ENCODE data around the gene BRF1.

Gene BRF1, protein sequence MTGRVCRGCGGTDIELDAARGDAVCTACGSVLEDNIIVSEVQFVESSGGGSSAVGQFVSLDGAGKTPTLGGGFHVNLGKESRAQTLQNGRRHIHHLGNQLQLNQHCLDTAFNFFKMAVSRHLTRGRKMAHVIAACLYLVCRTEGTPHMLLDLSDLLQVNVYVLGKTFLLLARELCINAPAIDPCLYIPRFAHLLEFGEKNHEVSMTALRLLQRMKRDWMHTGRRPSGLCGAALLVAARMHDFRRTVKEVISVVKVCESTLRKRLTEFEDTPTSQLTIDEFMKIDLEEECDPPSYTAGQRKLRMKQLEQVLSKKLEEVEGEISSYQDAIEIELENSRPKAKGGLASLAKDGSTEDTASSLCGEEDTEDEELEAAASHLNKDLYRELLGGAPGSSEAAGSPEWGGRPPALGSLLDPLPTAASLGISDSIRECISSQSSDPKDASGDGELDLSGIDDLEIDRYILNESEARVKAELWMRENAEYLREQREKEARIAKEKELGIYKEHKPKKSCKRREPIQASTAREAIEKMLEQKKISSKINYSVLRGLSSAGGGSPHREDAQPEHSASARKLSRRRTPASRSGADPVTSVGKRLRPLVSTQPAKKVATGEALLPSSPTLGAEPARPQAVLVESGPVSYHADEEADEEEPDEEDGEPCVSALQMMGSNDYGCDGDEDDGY

DNA sequence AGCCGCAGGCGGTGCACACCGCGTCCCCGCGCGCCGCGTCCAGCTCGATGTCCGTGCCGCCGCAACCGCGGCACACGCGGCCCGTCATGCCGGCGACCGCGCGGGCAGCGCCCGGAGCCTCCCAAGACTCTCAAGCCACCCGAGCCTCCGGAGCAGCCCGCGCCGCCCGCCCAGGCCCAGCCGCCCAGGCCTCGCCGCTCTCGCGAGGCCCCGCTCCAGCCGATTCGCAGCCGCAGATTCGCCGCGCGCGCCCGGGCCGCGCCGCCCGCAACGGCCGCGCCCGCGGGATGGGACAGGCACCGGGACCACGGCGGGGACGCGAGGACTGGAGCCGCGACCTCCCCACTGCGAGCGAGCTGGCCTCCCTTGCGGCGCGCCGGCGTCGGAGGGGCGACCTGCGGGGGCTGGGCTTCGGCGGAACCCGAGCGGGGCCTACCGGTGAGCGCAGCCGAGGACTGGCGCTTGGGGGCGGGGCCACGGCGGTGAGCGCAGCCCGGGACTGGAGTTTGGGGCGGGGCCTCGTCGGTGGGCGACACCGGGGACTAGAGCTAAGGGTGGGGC, at the start of gene BRF1:
Gene BRF1, minus strand, starts transcription at position 460 of the 561 bp plus-strand sequence. Its CDS starts 372 bp downstream, at position 88.
- no peaks in the 10 kb centered on the region for H3K27me3 ChIP-seq (ENCODE audit: control insufficient read depth in 1 of 2, insufficient read depth in 2 of 2, low read length in 2 of 2)
- H3K9ac ChIP-seq (ENCODE audit: low read depth in 1 of 2, low read length in 2 of 2), result peak within 1 kb of the TSS; percentile 67 to 94
- H3K27ac ChIP-seq (ENCODE audit: low read depth, low read length), result peak within 1 kb of the TSS; percentile 97
- no peaks in the 10 kb centered on the region for H3K9me3 ChIP-seq (ENCODE audit: control insufficient read depth in 1 of 2, low read length in 2 of 2)
- H3K36me3 ChIP-seq (ENCODE audit: control insufficient read depth in 1 of 2, insufficient read depth in 2 of 2, low read length in 2 of 2), result no peaks in the 10 kb centered on the region
- peak within 1 kb of the TSS; percentile 79 to 91 for H3K4me3 ChIP-seq (ENCODE audit: low read depth in 1 of 2, low read length in 2 of 2)
- H3K4me1 ChIP-seq (ENCODE audit: control insufficient read depth in 1 of 2, insufficient read depth in 2 of 2, low read length in 2 of 2), result peaks cover 7 to 10% of the 10 kb centered on the region in 2 donors

DNA sequence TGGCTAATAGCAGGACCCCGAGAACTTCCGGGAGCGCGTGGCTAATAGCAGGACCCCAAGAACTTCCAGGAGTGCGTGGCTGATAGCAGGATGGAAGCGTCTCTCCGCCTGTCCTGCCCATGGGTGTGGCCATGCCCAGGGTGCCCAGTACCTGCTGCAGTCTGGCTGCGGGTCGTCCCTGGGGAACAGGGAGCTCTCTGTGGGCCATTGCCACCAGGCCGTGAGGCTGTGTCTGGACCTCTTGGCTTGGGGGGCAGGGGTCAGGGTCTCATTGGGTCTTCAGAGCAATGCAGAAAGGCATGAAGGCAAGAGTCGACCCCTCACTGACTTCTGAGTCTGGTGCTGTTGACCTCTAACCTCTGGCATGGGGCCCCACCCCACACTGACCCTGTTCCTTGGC, 49.2 kb upstream of the BRF1 start:
- H3K4me3 ChIP-seq (ENCODE audit: low read depth in 1 of 2, low read length in 2 of 2), result no peak overlapping the region
- no peaks in the 10 kb centered on the region for H3K9me3 ChIP-seq (ENCODE audit: control insufficient read depth in 1 of 2, low read length in 2 of 2)
- no peak overlapping the region for H3K27ac ChIP-seq (ENCODE audit: low read depth, low read length)

DNA sequence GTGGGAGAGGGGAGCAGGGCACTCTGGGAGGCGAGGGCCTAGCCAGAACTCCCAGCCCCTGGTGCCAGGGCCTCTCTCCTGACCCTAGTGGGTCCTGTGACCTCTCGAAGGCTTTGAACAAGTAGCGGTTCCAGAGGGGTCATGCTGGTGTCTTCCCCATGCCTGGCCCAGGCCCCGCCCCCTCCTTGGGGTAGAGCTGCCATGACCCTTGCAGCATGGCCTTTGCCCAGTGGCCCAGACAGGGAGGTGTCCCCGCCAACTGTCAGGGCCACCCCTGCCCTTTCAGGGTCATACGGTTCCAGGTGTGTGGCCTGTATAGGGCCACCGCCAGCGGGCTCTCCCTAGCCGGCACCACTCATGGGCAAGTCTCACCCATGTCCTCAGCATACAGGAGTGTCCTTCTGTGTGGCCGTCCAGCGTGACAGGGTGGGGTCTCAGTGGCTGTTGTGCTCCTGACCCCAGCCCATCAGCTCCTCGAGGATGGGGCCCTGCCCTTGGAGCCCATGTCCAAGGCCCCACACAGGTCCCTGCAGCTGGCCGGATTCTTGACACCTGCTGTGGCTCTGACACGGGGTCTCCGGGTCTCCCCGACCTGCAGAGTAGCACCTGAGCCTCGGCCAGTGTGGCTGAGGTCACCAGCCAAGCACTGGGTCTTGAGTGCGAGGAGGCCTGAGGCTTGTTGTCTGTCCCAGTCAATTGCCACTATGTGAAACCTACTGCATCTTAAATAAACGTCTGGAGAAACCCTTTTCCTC, 48.3 kb upstream of the BRF1 start:
- Histone ChIP-seq H3K9ac (ENCODE audit: low read depth in 1 of 2, low read length in 2 of 2) (no peak overlapping the region), H3K4me1 (ENCODE audit: control insufficient read depth in 1 of 2, insufficient read depth in 2 of 2, low read length in 2 of 2) (peaks cover 0 to 2% of the 10 kb centered on the region in 2 donors), H3K27ac (ENCODE audit: low read depth, low read length) (no peak overlapping the region), H3K27me3 (ENCODE audit: control insufficient read depth in 1 of 2, insufficient read depth in 2 of 2, low read length in 2 of 2) (no peaks in the 10 kb centered on the region), H3K4me3 (ENCODE audit: low read depth in 1 of 2, low read length in 2 of 2) (no peak overlapping the region), H3K9me3 (ENCODE audit: control insufficient read depth in 1 of 2, low read length in 2 of 2) (no peaks in the 10 kb centered on the region), H3K36me3 (ENCODE audit: control insufficient read depth in 1 of 2, insufficient read depth in 2 of 2, low read length in 2 of 2) (no peaks in the 10 kb centered on the region)

More for the DNA sequence above, 49.2 kb upstream of the BRF1 start:
- Histone ChIP-seq H3K9ac (ENCODE audit: low read depth in 1 of 2, low read length in 2 of 2) (no peak overlapping the region), H3K36me3 (ENCODE audit: control insufficient read depth in 1 of 2, insufficient read depth in 2 of 2, low read length in 2 of 2) (peaks cover 0 to 2% of the 10 kb centered on the region in 2 donors), H3K27me3 (ENCODE audit: control insufficient read depth in 1 of 2, insufficient read depth in 2 of 2, low read length in 2 of 2) (no peaks in the 10 kb centered on the region), H3K4me1 (ENCODE audit: control insufficient read depth in 1 of 2, insufficient read depth in 2 of 2, low read length in 2 of 2) (peaks cover 0 to 2% of the 10 kb centered on the region in 2 donors)

DNA sequence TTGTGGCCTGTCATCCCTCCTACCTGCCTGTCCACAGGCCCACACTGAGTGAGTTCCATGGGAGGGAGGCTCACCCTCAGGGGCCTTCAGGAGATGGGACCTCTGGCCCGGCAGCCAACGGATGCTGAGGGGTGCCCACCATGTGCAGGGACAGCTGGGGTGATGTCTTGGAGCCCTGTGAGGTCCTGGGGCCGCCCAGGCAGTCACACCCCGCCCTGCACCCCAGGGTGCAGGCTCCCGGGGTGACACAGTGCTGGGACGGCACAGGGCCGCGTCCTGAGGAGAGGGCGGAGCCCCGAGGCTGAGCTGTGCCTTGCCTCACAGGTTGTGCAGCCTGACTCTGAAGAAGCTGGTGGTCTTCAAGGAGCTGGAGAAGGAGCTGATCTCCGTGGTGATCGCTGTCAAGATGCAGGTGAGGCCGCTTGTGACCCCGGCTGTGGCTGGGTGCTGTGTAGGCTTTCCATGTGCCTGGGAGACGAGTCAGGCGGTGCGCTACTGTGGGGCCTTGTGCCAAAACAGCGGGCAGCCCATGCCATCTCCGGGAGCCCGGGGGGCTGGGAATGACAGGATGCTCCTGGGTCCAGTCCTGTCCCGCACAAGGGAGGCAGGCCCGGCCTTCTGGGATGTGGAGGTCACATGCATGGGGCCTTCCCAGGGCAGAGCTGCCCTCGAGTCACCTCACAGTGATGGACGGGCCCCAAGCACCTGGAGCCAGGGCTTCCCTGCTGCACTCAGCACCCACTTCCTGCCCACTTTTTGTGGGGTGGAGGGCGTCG, 47.6 kb upstream of the BRF1 start:
- no peak overlapping the region for H3K4me3 ChIP-seq (ENCODE audit: low read depth in 1 of 2, low read length in 2 of 2)
- H3K36me3 ChIP-seq (ENCODE audit: control insufficient read depth in 1 of 2, insufficient read depth in 2 of 2, low read length in 2 of 2), result no peaks in the 10 kb centered on the region
- H3K9ac ChIP-seq (ENCODE audit: low read depth in 1 of 2, low read length in 2 of 2), result no peak overlapping the region
- no peaks in the 10 kb centered on the region for H3K27me3 ChIP-seq (ENCODE audit: control insufficient read depth in 1 of 2, insufficient read depth in 2 of 2, low read length in 2 of 2)
- H3K27ac ChIP-seq (ENCODE audit: low read depth, low read length), result no peak overlapping the region
- H3K9me3 ChIP-seq (ENCODE audit: control insufficient read depth in 1 of 2, low read length in 2 of 2), result no peaks in the 10 kb centered on the region
- H3K4me1 ChIP-seq (ENCODE audit: control insufficient read depth in 1 of 2, insufficient read depth in 2 of 2, low read length in 2 of 2), result peaks cover 0 to 2% of the 10 kb centered on the region in 2 donors

DNA sequence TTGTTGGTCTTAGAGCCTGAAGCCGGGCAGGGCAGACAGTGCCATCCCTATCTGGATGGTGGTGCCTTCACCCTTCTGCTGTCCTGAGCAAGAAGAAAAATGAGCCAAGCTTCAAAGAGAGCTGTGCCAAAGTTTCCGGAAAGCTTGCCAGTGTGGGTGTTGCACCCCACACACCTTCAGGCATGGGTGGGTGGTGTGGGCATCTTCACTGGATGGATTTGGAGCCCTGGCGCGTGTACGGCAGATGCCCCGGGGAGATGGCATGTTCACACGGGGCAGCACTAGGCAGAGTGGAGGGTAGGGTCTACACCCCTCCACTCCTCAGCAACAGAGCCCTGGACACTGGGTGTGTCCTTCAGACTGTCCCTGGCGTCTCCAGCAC, 46.8 kb upstream of the BRF1 start:
- Histone ChIP-seq H3K36me3 (ENCODE audit: control insufficient read depth in 1 of 2, insufficient read depth in 2 of 2, low read length in 2 of 2) (no peaks in the 10 kb centered on the region), H3K27ac (ENCODE audit: low read depth, low read length) (no peak overlapping the region), H3K9ac (ENCODE audit: low read depth in 1 of 2, low read length in 2 of 2) (no peak overlapping the region), H3K4me3 (ENCODE audit: low read depth in 1 of 2, low read length in 2 of 2) (no peak overlapping the region), H3K27me3 (ENCODE audit: control insufficient read depth in 1 of 2, insufficient read depth in 2 of 2, low read length in 2 of 2) (no peaks in the 10 kb centered on the region), H3K4me1 (ENCODE audit: control insufficient read depth in 1 of 2, insufficient read depth in 2 of 2, low read length in 2 of 2) (peaks cover 0 to 2% of the 10 kb centered on the region in 2 donors), H3K9me3 (ENCODE audit: control insufficient read depth in 1 of 2, low read length in 2 of 2) (no peaks in the 10 kb centered on the region)

DNA sequence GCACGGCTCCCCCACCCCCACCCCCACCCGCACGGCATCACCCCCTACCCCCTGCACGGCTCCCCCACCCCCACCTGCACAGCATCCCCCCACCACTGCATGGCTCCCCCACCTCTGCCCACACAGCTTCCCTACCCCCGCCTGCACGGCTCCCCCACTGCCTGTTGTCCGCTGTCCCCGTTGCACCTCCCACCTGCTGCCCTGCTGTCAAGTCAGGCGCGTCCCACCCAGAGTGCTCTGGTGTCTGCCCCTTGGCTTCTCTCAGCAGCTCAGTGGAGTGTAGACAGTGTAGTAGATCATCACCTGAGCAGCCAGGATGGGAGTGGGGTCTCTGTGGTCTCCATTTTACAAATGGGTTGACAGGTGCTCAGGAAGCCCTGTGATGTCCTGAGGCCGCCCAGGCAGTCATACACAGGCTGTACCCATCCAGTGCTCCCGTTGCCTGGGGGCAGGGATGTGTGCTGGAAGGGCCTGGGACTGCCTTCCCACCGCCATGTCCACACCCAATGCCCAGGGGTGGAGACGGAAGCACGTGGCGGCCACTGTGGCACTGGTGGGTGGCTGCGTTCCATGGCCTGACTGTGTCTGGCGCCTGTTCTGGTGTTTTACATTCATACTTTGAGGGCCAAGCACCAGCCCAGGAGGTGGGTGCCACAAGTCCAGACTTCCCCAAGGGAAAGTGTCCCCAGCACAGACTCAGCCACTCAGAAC, 46.2 kb upstream of the BRF1 start:
- no peaks in the 10 kb centered on the region for H3K9me3 ChIP-seq (ENCODE audit: control insufficient read depth in 1 of 2, low read length in 2 of 2)
- no peak overlapping the region for H3K27ac ChIP-seq (ENCODE audit: low read depth, low read length)

DNA sequence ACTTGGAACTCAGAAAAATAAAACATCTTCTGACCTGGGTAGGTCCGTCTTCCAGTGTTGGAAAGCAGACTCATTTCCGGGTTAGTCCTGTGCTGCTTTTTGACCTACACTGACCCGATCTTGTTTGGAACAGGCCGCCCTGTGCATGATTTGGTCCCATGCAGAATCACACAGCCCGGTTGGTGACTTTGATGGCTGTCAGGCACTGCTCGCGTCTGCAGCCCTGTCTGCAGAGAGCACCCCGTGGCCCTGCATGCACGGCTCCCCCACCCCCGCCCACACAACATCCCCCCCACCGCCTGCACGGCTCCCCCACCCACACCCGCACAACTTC, 45.4 kb upstream of the BRF1 start:
- Histone ChIP-seq H3K36me3 (ENCODE audit: control insufficient read depth in 1 of 2, insufficient read depth in 2 of 2, low read length in 2 of 2) (no peaks in the 10 kb centered on the region), H3K4me1 (ENCODE audit: control insufficient read depth in 1 of 2, insufficient read depth in 2 of 2, low read length in 2 of 2) (no peaks in the 10 kb centered on the region), H3K27me3 (ENCODE audit: control insufficient read depth in 1 of 2, insufficient read depth in 2 of 2, low read length in 2 of 2) (no peaks in the 10 kb centered on the region), H3K9ac (ENCODE audit: low read depth in 1 of 2, low read length in 2 of 2) (no peak overlapping the region), H3K27ac (ENCODE audit: low read depth, low read length) (no peak overlapping the region), H3K9me3 (ENCODE audit: control insufficient read depth in 1 of 2, low read length in 2 of 2) (no peaks in the 10 kb centered on the region), H3K4me3 (ENCODE audit: low read depth in 1 of 2, low read length in 2 of 2) (no peak overlapping the region)

More for the DNA sequence above, 46.2 kb upstream of the BRF1 start:
- no peaks in the 10 kb centered on the region for H3K27me3 ChIP-seq (ENCODE audit: control insufficient read depth in 1 of 2, insufficient read depth in 2 of 2, low read length in 2 of 2)
- H3K4me1 ChIP-seq (ENCODE audit: control insufficient read depth in 1 of 2, insufficient read depth in 2 of 2, low read length in 2 of 2), result peaks cover 0 to under 1% of the 10 kb centered on the region in 2 donors
- no peaks in the 10 kb centered on the region for H3K36me3 ChIP-seq (ENCODE audit: control insufficient read depth in 1 of 2, insufficient read depth in 2 of 2, low read length in 2 of 2)
- H3K4me3 ChIP-seq (ENCODE audit: low read depth in 1 of 2, low read length in 2 of 2), result no peak overlapping the region
- H3K9ac ChIP-seq (ENCODE audit: low read depth in 1 of 2, low read length in 2 of 2), result no peak overlapping the region

DNA sequence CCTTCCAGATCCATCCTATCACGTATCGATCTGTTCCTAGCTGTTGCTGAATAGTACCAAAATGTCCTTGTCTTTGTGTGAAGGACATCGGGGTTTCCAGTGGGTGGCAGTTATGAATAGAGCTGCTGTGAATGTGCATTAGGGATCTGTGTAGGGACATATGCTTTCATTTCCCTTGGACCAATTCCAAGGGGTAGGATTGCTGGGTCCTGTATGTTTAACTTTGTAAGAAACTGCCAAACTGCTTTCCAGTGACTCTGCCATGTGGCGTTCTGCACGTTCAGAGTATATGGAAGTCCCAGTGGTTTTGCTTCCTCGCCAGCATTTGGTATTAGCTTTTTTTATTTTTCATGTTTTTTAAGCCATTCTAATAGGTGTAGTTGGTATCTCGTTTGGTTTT, 42.4 kb upstream of the BRF1 start:
- Histone ChIP-seq H3K36me3 (ENCODE audit: control insufficient read depth in 1 of 2, insufficient read depth in 2 of 2, low read length in 2 of 2) (no peaks in the 10 kb centered on the region), H3K9me3 (ENCODE audit: control insufficient read depth in 1 of 2, low read length in 2 of 2) (no peaks in the 10 kb centered on the region), H3K4me1 (ENCODE audit: control insufficient read depth in 1 of 2, insufficient read depth in 2 of 2, low read length in 2 of 2) (no peaks in the 10 kb centered on the region), H3K27me3 (ENCODE audit: control insufficient read depth in 1 of 2, insufficient read depth in 2 of 2, low read length in 2 of 2) (no peaks in the 10 kb centered on the region), H3K9ac (ENCODE audit: low read depth in 1 of 2, low read length in 2 of 2) (no peak overlapping the region), H3K4me3 (ENCODE audit: low read depth in 1 of 2, low read length in 2 of 2) (no peak overlapping the region), H3K27ac (ENCODE audit: low read depth, low read length) (no peak overlapping the region)

All from duodenal mucosa (tissue), 2 donors.